ENCODE results near the gene PRPF6.

Gene PRPF6

DNA sequence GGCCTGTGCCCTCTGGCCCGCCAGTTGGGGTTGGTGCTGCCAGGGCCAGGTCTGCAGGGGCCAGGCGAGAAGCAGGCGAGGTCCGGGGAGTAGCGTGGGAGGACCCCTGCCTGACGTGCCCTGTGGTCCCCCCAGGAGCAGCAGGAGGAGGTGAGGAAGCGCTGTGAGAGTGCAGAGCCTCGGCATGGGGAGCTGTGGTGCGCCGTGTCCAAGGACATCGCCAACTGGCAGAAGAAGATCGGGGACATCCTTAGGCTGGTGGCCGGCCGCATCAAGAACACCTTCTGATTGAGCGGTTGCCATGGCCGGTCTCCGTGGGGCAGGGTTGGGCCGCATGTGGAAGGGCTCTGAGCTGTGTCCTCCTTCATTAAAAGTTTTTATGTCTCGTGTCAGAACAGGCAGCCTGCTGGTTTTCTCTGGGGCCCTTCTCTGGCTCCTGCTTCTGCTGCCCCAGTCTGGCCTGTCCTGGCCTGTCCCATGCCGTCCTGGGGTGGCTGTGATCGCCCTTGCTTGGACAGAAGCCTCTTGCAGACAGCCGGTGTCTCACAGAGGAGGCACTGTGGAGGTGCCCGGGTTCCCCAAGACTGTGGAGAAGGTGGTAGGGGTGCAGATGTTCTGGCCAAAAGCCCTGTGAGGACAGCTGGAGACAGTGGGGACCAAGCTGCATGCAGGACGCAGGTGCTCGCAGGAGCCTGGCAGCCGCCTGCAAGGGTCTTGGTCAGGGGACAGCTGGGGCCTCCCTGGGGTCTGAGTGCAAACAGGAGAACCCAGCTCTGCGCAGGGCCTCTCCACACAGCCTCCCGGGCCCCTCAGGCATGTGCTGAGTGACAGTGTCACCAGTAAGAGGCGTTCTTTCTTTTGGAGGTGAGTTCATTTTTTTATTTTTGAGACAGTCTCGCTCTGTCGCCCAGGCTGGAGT is 52.0 kb downstream of the PRPF6 start:
- peaks cover 68 to 76% of the 10 kb centered on the region in 2 experiments for H3K36me3 ChIP-seq (ENCODE audit: control insufficient read depth in 1 of 2, insufficient read depth in 2 of 2, low read depth in 1 of 2, low read length in 2 of 2)
- WGBS = 94% methylated on average over 31 of the region's 31 CpGs
- H2BK12ac ChIP-seq (ENCODE audit: low read length in 2 of 2) = no peak overlapping the region
- H3K9ac ChIP-seq (ENCODE audit: low read length) = no peak overlapping the region
- H3K27me3 ChIP-seq (ENCODE audit: control insufficient read depth in 1 of 2, insufficient read depth in 1 of 2, low read length in 2 of 2) = peaks cover 9 to 18% of the 10 kb centered on the region in 2 experiments
- no peaks in the 10 kb centered on the region for H3K9me3 ChIP-seq (ENCODE audit: control insufficient read depth, low read length)
- H4K8ac ChIP-seq (ENCODE audit: low read length) = no peak overlapping the region
- H3K4ac ChIP-seq (ENCODE audit: low read depth in 1 of 2, low read length in 2 of 2) = no peak overlapping the region
- H3K4me3 ChIP-seq (ENCODE audit: insufficient read depth in 1 of 2, low read depth in 1 of 2, low read length in 2 of 2) = no peak overlapping the region
- no peak overlapping the region for H3K14ac ChIP-seq (ENCODE audit: low read length in 2 of 2)
- H2AK5ac ChIP-seq (ENCODE audit: low read length, severe bottlenecking) = no peak overlapping the region
- H3K23ac ChIP-seq (ENCODE audit: low read length in 2 of 2) = no peak overlapping the region
- no peak overlapping the region for H3K18ac ChIP-seq (ENCODE audit: low read depth in 1 of 2, low read length in 2 of 2)
- no peak overlapping the region for H2AFZ ChIP-seq (ENCODE audit: low read depth, low read length)
- no peak overlapping the region for H4K91ac ChIP-seq (ENCODE audit: low read length)
- no peak overlapping the region for H2BK120ac ChIP-seq (ENCODE audit: low read depth, low read length)
- H3K4me2 ChIP-seq (ENCODE audit: low read length, poor library complexity, severe bottlenecking) = no peak overlapping the region
- H3K79me1 ChIP-seq (replicated peaks; ENCODE audit: low read length, poor library complexity, severe bottlenecking) = peaks cover 7% of the 10 kb centered on the region
- peaks cover 19% of the 10 kb centered on the region for H3K4me1 ChIP-seq (ENCODE audit: control insufficient read depth, insufficient read depth, low read depth, low read length)
- H2BK5ac ChIP-seq (ENCODE audit: low read depth, low read length, poor library complexity, severe bottlenecking) = no peak overlapping the region
- no peak for DNase-seq
- H2BK15ac ChIP-seq (ENCODE audit: low read depth, poor library complexity, severe bottlenecking) = no peak overlapping the region
- H3K27ac ChIP-seq (ENCODE audit: low read length, poor library complexity, severe bottlenecking) = no peak overlapping the region

- 93% methylated on average over 11 of the region's 11 CpGs for WGBS
These were observed 53.1 kb downstream of the PRPF6 start for GRCh38 chr20:64033981-64034493.

GRCh38 chr20:64035066-64035932 is 54.4 kb downstream of the PRPF6 start:
- Histone ChIP-seq H3K27ac (ENCODE audit: low read length, poor library complexity, severe bottlenecking) (no peak overlapping the region), H3K27me3 (ENCODE audit: control insufficient read depth in 1 of 2, insufficient read depth in 1 of 2, low read length in 2 of 2) (peaks cover 14 to 35% of the 10 kb centered on the region in 2 experiments), H3K4ac (ENCODE audit: low read depth in 1 of 2, low read length in 2 of 2) (no peak overlapping the region), H3K4me2 (ENCODE audit: low read length, poor library complexity, severe bottlenecking) (no peak overlapping the region), H3K18ac (ENCODE audit: low read depth in 1 of 2, low read length in 2 of 2) (no peak overlapping the region), H3K9ac (ENCODE audit: low read length) (no peak overlapping the region), H2BK120ac (ENCODE audit: low read depth, low read length) (no peak overlapping the region), H3K23ac (ENCODE audit: low read length in 2 of 2) (no peak overlapping the region), H2BK5ac (ENCODE audit: low read depth, low read length, poor library complexity, severe bottlenecking) (no peak overlapping the region), H3K14ac (ENCODE audit: low read length in 2 of 2) (no peak overlapping the region), H3K9me3 (ENCODE audit: control insufficient read depth, low read length) (no peaks in the 10 kb centered on the region), H3K79me1 (replicated peaks; ENCODE audit: low read length, poor library complexity, severe bottlenecking) (peaks cover 3% of the 10 kb centered on the region), H2AK5ac (ENCODE audit: low read length, severe bottlenecking) (no peak overlapping the region), H3K4me1 (ENCODE audit: control insufficient read depth, insufficient read depth, low read depth, low read length) (peaks cover 38% of the 10 kb centered on the region), H2BK15ac (ENCODE audit: low read depth, poor library complexity, severe bottlenecking) (no peak overlapping the region), H4K8ac (ENCODE audit: low read length) (no peak overlapping the region), H2BK12ac (ENCODE audit: low read length in 2 of 2) (no peak overlapping the region), H4K91ac (ENCODE audit: low read length) (no peak overlapping the region), H3K36me3 (ENCODE audit: control insufficient read depth in 1 of 2, insufficient read depth in 2 of 2, low read depth in 1 of 2, low read length in 2 of 2) (peaks cover 45 to 55% of the 10 kb centered on the region in 2 experiments), H3K4me3 (ENCODE audit: insufficient read depth in 1 of 2, low read depth in 1 of 2, low read length in 2 of 2) (no peak overlapping the region), H2AFZ (ENCODE audit: low read depth, low read length) (no peak overlapping the region)
- DNase-seq = no peak
- WGBS = 86% methylated on average over 17 of the region's 17 CpGs

More at GRCh38 chr20:64033981-64034493, 53.1 kb downstream of the PRPF6 start:
- Histone ChIP-seq H3K23ac (ENCODE audit: low read length in 2 of 2) (no peak overlapping the region), H2BK5ac (ENCODE audit: low read depth, low read length, poor library complexity, severe bottlenecking) (no peak overlapping the region), H3K79me1 (replicated peaks; ENCODE audit: low read length, poor library complexity, severe bottlenecking) (peaks cover 4% of the 10 kb centered on the region), H3K4me1 (ENCODE audit: control insufficient read depth, insufficient read depth, low read depth, low read length) (peaks cover 29% of the 10 kb centered on the region), H3K4me3 (ENCODE audit: insufficient read depth in 1 of 2, low read depth in 1 of 2, low read length in 2 of 2) (no peak overlapping the region), H3K9me3 (ENCODE audit: control insufficient read depth, low read length) (no peaks in the 10 kb centered on the region), H2AFZ (ENCODE audit: low read depth, low read length) (no peak overlapping the region), H3K27ac (ENCODE audit: low read length, poor library complexity, severe bottlenecking) (no peak overlapping the region), H2BK120ac (ENCODE audit: low read depth, low read length) (no peak overlapping the region), H4K8ac (ENCODE audit: low read length) (no peak overlapping the region), H3K27me3 (ENCODE audit: control insufficient read depth in 1 of 2, insufficient read depth in 1 of 2, low read length in 2 of 2) (peaks cover 9 to 23% of the 10 kb centered on the region in 2 experiments), H2BK12ac (ENCODE audit: low read length in 2 of 2) (no peak overlapping the region), H2BK15ac (ENCODE audit: low read depth, poor library complexity, severe bottlenecking) (no peak overlapping the region), H3K36me3 (ENCODE audit: control insufficient read depth in 1 of 2, insufficient read depth in 2 of 2, low read depth in 1 of 2, low read length in 2 of 2) (peaks cover 57 to 67% of the 10 kb centered on the region in 2 experiments), H4K91ac (ENCODE audit: low read length) (no peak overlapping the region), H2AK5ac (ENCODE audit: low read length, severe bottlenecking) (no peak overlapping the region), H3K4ac (ENCODE audit: low read depth in 1 of 2, low read length in 2 of 2) (no peak overlapping the region), H3K18ac (ENCODE audit: low read depth in 1 of 2, low read length in 2 of 2) (no peak overlapping the region), H3K9ac (ENCODE audit: low read length) (no peak overlapping the region), H3K14ac (ENCODE audit: low read length in 2 of 2) (no peak overlapping the region), H3K4me2 (ENCODE audit: low read length, poor library complexity, severe bottlenecking) (no peak overlapping the region)
- DNase-seq = no peak

Measured in mesenchymal stem cell (in vitro differentiated cells and primary cell).